Esophagus squamous epithelium (tissue), 4 donors: ENCODE measurements around the gene DOCK8.

ENCODE experiments used
- CTCF ChIP-seq, 6 experiments: fragments of 450-650 bp in 4 of 6; fragments of 200-600 bp in 2 of 6; sonication (generic) in 2 of 6; IDR thresholded peaks; one replicate each; pipeline ENCODE4 v1.5.1; 2016 to 2019; ENCODE audit warnings: antibody characterized with exemption in 6 of 6, mild to moderate bottlenecking in 4 of 6, moderate library complexity in 4 of 6
- POLR2A ChIP-seq, 4 donors: fragments of 450-650 bp; IDR thresholded peaks; one replicate each; pipeline ENCODE4 v1.6.1; 2017; ENCODE audit warnings: antibody characterized with exemption in 4 of 4, mild to moderate bottlenecking in 4 of 4, moderate library complexity in 3 of 4

- TF ChIP-seq CTCF (IDR thresholded peaks at IDR 0.05) = no peak
- TF ChIP-seq POLR2A (IDR thresholded peaks at IDR 0.05) = no peak
Observed at GRCh38 chr9:335373-335772, 120.7 kb downstream of the DOCK8 start.
